Measurements from ENCODE around the gene C8B.
A peak's percentile ranks its signal among the peaks of the same experiment; 100 is the strongest.

Gene C8B

DNA sequence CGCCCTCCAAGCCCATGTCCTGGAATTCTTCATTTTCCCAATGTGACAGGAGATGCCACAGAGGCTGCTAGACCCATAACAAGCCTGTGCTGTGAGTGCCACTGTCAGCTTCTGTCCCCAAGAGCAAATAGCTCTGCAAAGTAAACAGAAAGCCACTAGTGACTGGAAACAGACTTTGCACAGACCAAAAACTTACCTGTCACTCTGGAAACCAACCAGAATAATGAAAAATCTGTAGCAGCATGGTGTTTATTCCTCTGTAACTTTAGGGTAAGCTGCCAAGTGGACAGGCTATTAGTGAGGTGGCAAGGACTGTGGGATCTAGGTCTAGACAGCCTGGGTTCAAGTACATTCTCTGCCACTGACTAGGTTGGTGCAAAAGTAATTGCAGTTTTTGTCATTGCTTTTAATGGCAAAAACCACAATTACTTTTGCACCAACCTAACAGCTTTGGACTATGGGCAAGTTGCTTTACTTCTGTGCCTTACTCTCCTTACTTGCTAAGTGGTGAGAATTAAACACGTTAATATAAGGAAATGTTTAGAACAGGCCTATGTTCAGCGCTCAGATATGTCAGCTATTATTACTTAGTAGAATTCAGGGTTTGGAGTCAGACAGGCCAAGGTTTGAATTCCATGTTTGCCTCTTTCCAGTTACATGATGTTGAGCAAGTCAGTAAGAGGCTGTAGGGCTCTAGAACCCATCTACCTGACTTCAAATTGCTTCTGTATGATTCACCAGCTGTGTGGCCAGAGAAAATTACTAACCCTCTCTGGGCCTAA is at the start of gene C8B:
TSS of gene C8B (minus strand) at position 100 of the 782 bp plus-strand sequence. CDS start at position 33, 67 bp downstream.
- DNase-seq: no peak

DNA sequence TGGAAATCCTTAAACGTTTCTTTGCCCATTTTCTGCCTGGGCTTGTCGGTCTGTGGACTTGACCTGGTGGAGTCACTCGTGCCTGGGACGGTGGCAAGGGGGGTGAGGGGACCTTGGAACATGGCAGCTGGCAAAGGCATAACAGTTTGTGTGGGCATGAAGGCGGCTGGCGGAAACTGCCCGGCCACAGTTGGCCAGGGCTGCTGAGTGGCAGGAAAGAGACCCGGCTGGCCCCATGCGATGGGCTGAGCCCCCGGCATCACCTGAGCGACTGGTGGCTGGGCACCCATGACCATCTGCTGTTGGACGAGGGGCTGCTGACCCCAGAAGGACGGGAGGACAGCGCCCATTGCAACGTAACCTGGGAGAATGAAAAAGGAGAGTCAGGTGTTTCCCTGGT is 49.3 kb upstream of the C8B start:
- no peak for DNase-seq

DNA sequence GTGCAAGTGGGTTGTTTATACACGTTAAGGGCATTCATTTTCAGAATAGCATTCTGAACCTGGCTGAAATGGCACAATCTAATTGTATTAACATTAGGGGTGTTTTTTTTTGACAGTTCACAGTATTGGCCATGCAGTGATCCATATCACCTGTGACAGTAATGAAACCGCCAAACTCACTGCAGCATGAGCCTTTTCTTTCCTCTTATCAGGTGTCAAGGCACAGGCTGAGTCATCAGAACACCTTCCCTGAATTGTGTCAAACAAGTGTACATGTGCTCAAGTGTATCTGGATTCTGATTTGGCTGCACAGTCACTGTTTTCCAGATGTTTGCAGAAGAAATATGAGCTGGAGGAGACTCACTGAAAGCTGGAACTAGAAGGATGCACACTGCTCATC is 47.7 kb upstream of the C8B start:
- no peak for DNase-seq

DNA sequence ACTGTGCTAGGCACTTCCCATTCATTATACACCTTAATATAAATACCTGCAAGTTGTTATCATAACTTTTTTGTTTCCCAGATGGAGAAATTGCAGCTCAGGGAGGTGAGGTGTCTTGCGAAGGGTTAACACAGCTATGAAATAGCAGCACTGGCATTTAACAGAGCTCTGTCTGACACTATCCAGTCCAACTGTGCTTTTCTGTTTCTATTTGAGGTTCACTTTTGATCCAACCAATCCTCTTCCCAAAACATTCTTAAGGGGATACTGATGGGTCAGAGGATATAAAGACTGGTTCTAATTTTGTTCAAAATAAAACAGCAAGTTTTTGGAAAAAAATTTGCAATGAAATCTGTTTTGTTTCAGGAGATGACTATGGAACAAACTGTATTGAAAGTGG is 46.5 kb upstream of the C8B start:
- DNase-seq: no peak

DNA sequence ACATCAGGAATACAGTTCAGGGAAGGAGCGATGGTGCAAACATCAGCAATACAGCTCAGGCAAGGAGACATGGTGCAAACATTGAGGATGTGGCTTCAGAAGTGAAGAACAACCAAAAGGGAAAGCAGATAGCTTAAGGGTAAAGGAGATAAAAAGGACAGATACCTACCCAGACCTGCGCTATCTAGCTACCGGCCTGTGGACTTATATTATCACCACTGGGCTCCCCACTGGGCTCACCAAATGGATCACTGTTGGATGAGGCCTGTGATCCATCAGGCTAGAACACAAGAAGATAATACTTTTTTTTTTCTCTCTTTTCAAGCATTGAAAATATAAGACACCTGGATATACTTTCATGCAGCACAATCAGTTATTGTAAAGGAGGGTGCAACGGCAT is 44.7 kb upstream of the C8B start:
- DNase-seq: no peak

DNA sequence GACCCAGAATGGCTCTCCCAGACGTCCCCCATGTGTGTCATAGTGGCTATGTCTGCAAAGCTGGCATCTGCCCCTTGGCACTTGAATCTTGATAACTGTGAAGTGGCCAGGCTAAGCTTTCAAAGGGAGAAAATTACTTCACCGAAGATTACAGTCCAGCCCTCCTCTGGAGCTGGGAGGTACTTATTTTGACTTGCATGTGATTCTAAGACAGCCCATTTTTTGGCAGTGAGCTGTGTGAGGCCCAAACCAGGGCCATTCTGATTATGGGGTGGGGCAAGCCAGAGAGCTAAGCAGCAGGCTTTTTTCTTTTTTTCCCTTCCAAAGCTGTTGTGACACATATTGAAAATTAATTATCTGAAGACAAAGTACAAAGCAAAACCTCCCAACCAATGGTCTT is 42.1 kb upstream of the C8B start:
- no peak for DNase-seq

DNA sequence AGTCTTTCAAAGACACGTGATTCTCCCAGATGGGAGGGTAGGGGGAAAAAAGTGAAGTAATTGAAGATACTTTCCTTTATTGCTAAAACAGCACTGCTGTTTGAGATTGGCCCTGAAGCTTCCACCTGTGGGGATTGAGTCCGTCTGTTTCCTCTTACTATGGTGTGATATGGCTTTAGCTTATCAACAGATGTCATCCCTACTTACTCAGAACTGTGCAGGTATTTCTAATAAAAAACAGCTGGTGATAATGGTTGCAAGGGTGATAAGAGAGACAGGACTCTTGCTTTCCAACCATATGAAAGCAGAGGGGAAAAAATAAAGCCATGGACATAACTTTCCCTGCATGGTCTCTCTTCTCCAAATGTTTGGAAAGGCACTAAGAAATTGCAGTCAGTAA is 41.7 kb upstream of the C8B start:
- no peak for DNase-seq

DNA sequence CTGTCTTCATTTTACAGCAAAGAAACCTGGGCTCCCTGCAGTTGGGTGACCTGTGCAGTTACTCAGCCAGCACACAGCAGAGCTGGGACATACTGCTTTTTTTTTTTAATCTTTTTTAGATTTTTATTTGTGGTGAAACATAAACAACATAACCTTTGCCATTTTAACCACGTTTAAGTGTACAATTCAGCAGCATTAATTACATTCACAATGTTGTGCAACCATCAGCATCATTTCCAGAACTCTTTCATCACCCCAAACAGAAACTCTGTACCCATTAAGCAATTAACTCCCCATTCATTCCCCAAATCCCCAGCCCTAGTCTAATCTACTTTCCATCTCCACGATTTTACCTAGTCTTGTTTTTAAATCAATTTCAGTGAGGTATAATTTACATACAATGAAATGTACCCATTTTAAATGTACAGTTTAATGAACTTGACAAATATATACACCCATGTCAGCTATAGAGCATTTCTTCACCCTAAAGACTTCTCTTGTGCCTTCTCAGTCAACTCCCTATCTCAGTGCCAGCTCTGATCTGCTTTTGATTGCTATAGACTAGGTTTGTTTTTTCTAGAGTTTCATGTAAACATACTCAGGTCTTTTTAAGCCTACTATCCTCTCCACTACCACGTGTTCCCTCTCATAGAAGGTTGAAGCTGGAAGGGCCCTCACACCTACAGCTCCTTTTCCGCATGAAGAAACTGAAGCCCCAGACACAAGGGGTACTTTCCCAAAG is 37.8 kb upstream of the C8B start:
- DNase-seq: no peak

DNA sequence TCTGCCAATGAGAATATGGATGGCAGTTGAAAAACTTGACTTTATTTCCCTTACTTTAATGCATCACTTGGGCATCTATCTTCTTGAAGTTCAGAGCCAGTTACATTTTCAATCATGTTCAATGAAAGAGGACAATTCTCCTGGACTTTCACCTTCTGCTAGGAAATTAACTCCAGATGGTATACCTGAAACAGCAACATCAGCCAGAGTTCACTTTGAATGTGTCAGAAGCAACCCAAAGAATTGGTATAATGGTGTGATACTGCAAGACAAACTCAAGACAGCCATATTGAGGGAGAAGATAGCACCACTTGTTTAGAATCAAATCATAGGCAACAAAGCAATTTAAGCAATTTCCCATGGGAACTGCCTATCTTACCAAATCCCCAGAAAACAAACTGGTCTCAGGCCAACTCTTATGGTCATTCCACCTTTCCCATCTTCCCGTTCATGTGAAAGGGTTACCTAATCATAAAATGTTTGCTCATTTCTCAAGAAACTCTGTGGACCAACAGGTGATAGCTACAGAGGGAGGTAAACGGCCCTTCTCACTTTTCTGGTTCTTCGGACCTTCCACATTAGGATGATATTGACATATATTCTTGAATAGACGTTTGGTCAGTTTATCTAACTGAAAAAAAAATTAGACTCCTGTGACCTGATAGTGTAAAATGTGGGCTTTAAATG is 29.7 kb upstream of the C8B start:
- DNase-seq: no peak

DNA sequence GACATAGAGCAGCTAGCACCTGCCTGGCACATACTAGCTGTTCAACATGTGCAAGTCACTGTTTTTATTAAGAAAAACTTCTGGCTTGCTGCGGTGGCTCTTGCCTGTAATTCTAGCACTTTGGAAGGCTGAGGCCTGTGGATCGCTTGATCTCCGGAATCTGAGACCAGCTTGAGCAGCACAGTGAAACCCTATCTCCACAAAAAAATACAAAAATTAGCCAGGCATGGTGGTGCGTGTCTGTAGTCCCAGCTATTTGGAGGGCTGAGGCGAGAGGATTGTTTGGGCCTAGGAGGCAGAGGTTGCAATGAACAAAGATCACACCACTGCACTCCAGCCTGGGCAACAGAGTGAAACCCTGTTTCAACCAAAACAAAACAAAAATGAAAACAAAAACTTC is 27.7 kb upstream of the C8B start:
- DNase-seq: no peak

DNA sequence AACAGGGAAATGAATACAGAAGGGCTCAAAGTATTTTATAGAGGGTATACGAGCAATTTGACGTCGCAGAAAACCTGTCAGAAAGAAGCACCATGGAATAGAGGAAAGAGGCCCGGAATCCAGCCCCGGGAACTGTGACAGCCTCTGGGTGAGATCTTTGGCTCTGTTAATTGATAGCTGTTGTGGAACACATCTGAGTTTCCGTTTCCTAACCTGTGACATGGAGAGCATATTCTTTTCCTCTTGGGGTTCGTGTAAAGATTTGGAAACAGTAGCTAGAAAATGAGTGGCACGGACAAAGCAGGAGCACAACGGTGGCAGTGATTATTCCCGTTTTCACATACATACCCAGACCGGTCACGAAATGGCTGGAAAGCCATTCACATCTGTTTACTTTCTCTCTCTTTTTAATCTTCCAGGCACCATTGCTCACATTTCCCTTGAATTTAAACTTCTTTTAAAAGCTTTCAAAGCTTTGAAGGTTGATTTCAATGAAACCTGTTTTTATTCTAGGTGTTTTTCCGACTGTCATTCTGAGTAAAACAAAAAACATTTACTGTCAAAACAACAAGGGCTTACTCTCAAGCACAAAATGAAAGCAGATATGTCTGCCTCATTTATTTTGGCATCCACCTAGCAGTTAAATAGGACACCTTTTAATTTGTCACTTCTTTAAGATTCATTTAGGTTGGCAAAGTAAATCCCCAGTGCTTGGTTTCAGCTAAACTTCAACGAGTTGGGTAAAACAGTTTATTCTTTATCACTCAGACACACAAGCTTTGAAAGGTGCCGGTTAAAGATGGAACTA is 26.7 kb upstream of the C8B start:
- no peak for DNase-seq

DNA sequence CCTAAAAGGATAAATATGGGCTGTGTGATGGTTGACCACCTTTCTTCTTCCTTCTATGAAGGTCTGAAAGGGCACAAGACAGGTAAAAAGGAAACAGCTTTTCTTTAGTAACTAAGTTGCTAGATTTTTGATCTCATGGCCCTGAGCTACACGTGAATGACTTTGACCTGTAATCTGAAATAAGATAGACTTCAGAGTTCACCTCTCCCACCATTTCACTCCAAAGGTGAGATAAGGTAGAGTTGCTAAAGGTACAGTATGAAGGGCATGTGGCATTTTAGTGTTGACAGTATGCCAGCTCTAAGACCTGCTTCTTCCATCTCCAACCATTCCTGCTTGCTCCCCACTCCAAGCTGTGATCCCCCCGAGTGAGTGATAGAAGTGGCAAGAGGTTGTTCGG is 25.8 kb upstream of the C8B start:
- no peak for DNase-seq

DNA sequence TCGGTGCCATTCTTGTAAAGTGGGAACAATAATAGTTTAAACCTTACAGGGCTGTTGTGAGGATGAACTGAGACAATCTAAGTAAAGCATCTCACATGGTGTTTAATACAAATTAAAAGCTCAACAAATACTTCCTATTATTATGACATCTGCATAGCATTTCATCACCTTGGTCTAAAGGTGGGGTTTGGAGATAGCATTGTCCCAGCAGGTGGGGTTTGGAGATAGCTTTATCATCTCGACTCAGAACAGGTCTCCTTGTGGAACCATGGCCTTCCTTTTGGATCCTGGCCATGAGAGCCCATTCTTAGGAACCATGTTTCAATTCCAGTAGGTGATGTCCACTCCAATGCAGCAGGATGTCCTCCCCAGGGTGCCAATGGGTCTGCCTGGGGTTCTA is 20.6 kb upstream of the C8B start:
- DNase-seq: no peak

DNA sequence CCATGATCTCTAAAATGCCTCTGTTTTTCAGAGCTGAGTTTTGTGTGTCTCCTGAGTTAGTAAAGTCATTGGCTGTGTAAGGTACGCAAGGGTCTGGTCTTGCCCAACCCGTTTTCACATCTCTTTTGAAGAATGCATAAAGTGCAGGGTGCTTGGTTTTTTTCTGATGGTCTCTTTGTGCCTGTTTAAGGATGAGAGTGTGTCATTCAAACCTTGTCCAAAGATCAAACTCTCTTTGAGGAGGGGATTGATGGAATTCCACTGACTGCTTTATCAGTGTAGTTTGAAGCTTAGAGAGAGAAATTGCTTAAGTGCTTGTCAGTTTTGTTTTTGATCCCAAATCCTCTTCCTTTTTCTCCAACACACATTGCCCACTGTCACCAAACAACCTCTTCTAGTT is 20.0 kb upstream of the C8B start:
- DNase-seq: no peak

DNA sequence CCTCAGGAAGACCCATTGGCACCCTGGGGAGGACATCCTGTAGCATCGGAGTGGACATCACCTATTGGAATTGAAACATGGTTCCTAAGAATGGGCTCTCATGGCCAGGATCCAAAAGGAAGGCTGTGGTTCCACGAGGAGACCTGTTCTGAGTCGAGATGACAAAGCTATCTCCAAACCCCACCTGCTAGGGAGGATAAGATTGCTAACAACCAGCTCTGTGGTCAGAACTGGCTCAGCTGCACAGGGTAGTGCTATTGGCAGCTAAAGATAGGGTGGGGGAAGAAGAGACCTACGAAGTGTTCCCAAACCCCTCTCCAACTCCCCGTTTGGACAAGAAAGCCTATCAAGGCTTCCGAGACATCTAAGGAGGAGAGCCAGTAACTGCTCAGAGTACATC is 17.7 kb upstream of the C8B start:
- DNase-seq: no peak

DNA sequence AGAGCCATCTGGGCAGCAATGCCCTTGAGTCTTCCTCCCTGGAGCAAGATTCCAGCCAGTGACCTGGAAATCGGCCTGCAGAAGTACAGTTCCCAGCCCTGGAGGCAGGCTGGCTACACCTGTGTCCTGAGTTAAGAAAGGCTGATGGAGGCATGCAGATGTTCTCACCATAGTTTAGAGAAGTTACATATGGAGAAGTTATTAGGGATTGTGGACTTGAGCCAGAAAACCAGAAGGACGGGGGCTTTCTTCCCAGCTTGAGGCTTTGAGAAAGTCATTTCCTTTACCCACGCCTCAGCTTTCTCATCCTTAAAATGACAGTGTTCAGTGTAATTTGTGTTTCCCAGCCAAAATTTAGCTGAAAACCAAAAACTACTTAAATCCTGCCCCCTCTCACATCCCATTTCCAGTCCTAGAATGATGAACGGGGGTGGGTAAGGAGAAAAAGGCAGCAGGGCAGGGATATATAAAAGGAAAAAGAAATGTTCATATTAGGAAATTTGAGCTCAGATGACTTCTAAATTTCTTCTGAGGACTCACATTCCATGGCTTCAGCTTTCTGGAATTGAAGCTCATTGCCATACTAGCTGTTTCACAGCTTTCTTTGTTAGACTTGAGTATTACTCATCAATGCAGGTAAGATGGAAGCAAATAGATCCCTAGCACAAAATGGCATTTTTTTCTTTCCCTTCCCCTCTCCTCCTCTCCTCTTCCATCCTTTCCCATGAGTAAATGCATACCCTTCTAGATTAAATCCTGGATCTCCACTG is 14.4 kb upstream of the C8B start:
- no peak for DNase-seq

DNA sequence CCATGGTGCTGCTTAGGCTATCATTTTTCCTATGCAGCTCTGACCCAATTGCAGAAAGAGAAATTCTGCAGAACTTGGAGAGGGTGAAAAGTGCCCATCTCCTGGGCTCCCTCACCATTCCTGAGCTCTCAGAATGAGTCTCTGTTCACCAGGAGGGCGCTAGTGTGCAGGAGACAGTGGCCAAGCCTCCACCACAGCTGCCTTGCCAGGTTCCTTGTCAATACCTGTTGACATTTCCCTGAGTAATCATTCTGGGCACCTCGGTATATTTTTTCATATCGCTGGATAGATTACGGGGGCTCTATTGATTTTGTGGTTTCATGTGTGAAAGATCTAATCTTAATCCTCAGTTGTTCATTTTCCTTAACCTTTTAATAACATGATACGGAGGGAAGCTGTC is 13.0 kb upstream of the C8B start:
- no peak for DNase-seq

DNA sequence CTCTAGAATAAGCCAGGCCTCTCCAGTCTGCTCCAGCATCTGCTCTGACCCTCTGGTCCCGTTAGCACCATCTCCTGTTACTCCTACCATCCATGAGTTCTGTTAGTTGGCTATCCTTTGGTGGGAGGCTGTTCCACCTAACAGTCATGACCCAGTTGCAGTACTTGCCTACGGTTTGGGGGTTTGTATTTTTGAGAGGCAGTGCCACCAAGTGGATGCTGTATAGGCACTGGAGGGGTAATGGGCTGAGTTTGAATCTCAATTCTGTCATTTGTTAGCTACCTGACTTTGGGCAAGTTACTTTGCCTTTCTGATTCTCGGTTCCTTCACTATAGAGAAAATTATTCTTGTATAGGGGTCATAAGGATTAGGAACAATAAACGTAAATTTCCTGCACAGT is 12.1 kb upstream of the C8B start:
- DNase-seq: no peak

DNA sequence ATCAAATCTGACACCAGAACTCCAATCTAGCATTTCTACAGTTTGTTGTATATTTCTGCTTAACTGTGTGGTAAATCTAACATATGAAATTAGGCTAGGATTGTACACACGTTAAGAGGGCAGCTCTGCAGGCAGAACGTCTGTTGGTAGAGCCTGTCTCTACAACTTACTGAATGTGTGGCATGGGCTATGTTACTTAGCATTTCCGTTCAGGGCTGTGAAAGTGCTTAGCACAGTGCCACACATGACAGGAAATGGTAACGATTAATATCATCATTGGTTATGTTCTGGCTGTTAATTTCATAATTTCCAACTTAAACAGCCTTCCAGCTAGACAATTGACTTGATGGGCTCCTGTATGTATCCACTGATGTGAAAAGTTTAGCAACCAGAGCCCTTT is 9.6 kb upstream of the C8B start:
- no peak for DNase-seq

DNA sequence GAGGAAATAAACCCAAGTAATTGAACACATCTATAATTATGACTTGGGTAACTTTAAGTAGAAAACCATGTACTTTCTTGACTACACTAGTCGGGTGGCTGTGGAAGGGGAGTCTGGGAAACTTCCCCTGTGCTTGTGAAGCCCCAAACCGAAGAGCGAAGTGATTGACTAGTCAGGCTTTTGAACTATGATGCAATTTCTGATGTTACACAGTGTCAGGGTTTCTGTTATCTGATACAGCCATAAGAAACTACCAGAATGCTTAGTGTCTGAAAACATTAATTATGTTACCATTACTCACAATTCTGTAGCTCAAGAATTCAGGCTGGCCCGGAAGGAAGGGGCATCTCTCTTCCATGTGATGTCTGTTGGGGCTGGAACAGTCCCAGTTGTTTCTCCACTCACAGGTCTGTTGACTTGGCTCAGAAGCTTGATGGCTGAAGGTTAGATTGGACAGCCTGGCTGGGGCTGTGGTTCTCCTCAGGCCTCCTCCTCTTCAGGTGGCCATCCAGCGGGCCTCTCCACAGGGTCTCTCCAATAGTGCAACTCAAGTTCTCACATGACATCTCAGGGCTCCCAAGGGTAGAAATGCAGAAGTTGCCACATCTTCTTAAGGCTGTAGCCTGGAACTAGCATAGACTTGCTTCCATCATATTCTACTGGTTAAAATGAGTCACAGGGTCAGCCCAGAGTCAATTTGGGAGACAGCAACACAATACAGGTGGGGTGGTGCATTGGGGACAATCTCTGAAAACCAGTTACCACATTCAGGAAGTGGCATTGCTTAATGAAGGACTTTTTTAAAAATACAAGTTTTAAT is 8.3 kb upstream of the C8B start:
- DNase-seq: peak; percentile 29

DNA sequence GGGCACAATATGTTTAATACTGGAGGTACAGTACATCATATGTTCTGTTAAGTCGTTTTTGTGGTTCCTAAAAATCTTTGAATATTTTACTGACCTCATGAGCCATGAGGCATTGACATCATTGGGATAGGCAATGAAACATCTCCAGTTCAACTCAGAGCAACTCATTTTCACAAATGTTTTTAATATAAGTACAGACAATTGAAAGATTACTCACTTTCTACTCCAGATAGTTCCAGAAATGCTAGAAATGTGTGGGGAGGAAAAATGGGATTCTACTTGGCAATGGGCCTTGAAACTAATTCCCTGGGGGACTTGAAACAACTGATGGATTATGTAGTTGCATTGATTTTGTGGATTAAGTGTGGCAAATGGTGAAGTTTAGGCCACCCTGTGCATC is 7.2 kb upstream of the C8B start:
- DNase-seq: no peak

DNA sequence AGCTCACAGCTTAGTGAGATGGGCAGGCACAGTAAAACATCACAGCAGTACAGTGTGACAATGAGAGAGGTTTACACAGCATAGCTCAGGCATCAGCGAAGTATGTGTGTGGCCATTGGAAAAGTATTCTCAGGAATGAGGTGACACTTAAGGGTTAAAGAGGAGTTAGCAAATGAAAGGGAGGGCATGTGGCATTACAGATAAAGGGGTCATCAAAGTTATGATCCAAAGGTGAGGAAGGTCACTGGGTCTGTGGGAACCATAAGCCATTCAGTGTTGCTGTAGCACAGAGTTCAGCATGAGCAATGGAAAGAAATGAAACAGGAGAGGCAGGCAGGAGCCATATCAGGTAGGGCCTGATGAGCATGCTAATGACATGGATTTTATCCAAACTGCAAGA is 4.5 kb upstream of the C8B start:
- no peak for DNase-seq

Data from MV-4-11 (cell line).